Upper lobe of left lung (tissue), 4 donors: ENCODE results near the gene CEP192.

Source experiments
- EP300 ChIP-seq, 4 donors: sonication (generic); formaldehyde crosslinking; IDR thresholded peaks; one replicate each; pipeline ENCODE4 v1.5.1; 2017; ENCODE audit warnings: antibody characterized with exemption in 4 of 4, control low read depth in 2 of 4
- POLR2A ChIP-seq, 4 donors: fragments of 450-650 bp; IDR thresholded peaks; one replicate each; pipeline ENCODE4 v1.5.1; 2016 to 2017; ENCODE audit warnings: antibody characterized with exemption in 4 of 4, mild to moderate bottlenecking in 2 of 4
- POLR2AphosphoS5 ChIP-seq, 2 donors: sonication (generic); formaldehyde crosslinking; IDR thresholded peaks; one replicate each; pipeline ENCODE4 v1.5.1; 2017; ENCODE audit warnings: antibody characterized with exemption in 2 of 2
- TF ChIP-seq, protein P1 (sequence below), 6 experiments: fragments of 450-650 bp in 4 of 6; fragments of 200-600 bp in 2 of 6; sonication (generic) in 2 of 6; IDR thresholded peaks; one replicate each; pipeline ENCODE4 v1.5.1; 2016 to 2019; ENCODE audit warnings: antibody characterized with exemption in 6 of 6

- TF ChIP-seq POLR2AphosphoS5 (IDR thresholded peaks at IDR 0.05) (no peak), POLR2A (IDR thresholded peaks at IDR 0.05) (no peak), EP300 (IDR thresholded peaks at IDR 0.05) (no peak)
- TF ChIP-seq, protein P1, sequence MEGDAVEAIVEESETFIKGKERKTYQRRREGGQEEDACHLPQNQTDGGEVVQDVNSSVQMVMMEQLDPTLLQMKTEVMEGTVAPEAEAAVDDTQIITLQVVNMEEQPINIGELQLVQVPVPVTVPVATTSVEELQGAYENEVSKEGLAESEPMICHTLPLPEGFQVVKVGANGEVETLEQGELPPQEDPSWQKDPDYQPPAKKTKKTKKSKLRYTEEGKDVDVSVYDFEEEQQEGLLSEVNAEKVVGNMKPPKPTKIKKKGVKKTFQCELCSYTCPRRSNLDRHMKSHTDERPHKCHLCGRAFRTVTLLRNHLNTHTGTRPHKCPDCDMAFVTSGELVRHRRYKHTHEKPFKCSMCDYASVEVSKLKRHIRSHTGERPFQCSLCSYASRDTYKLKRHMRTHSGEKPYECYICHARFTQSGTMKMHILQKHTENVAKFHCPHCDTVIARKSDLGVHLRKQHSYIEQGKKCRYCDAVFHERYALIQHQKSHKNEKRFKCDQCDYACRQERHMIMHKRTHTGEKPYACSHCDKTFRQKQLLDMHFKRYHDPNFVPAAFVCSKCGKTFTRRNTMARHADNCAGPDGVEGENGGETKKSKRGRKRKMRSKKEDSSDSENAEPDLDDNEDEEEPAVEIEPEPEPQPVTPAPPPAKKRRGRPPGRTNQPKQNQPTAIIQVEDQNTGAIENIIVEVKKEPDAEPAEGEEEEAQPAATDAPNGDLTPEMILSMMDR (IDR thresholded peaks at IDR 0.05) = no peak
Observed at GRCh38 chr18:12995424-12995823, 4.3 kb downstream of the CEP192 start.
